ENCODE data around the gene LTB4R2.
A peak's percentile ranks its signal among the peaks of the same experiment; 100 is the strongest.

The LTB4R2 gene

GRCh38 chr14:24289649-24290280 lies 20.2 kb upstream of the LTB4R2 start:
- Histone ChIP-seq H3K9ac (peak overlapping the region in 2 of 11 experiments; percentile 8 to 9; a peak in 1 of 22 replicates), H3K4me1 (peaks cover 14 to 31% (median 26%) of the 10 kb centered on the region in 10 experiments), H4K20me1 (no peaks in the 10 kb centered on the region; a peak in 1 of 22 replicates), H3K9me3 (replicated peaks in 1 of 11) (no peaks in the 10 kb centered on the region), H3K4me2 (peak overlapping the region in 8 of 11 experiments; percentile 1 to 53 (median 10); a peak in 8 of 22 replicates), H3K36me3 (peaks cover 22 to 52% (median 43%) of the 10 kb centered on the region in 11 experiments; a peak in 20 of 22 replicates), H3K27ac (no peak overlapping the region), H3K4me3 (no peak overlapping the region), H3K27me3 (no peaks in the 10 kb centered on the region)
- no peak for TF ChIP-seq Cebpa-rat (IDR thresholded peaks at IDR 0.05)

DNA sequence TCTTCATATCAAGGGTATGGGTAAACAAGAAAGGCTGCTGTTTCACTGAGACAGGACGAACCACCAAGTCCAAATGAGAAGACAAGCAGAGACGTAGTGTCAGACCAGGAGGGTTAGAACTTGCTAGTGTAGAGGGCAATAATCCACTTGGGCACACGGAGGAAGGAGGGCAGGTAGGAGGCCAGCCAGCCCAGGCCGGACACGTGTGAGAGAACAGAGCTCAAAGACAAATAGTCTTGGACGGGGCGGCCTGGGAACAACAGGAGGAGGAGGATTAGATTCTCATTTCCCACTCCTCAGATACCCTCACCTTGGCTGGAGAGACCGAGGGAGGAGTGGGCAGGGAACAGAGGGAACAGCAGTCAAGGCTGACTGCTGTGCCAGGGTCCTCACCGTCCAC lies 19.2 kb upstream of the LTB4R2 start:
- Histone ChIP-seq H3K4me3 (no peak overlapping the region), H3K27me3 (no peaks in the 10 kb centered on the region)
- no peak for TF ChIP-seq Cebpa-rat (IDR thresholded peaks at IDR 0.05)

DNA sequence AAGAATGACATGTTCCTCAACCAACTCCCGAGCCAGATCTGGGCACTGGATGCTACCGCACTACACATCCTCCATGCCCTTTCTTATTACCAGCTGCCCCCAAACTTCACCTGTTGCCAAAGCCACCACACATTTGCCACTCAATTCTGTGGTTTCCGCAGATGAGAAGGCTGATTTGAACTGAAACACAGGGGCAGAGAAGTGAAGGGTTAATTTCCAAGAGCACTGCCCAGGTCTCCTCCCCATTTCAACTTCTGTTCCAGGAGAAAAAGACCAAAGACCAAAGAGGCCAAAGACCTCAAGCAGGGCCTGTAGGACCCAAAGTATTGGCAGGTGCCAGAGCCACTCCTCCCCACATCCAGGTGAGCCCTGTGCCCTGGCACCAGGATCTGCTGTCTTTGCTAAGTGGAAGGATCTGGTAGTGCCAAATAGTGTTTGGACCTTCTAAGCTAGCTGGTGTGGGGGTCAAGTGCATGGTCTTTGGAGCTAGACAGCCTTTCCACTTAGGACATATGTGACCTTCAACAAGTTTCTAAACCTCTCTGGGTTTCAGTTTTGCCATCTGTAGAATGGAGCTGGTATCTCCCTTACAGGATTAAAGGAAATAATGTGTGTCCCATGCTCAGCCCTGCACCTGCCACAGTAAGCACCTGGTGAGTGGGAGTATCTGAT lies 18.4 kb upstream of the LTB4R2 start:
- H3K9me3 ChIP-seq (replicated peaks in 1 of 11), result no peaks in the 10 kb centered on the region
- H3K9ac ChIP-seq, result peak overlapping the region in 1 of 11 experiments; percentile 3; a peak in 2 of 22 replicates
- no peak overlapping the region for H3K4me2 ChIP-seq
- no peak overlapping the region for H3K4me3 ChIP-seq
- H3K36me3 ChIP-seq, result peaks cover 29 to 69% (median 56%) of the 10 kb centered on the region in 11 experiments; a peak in 21 of 22 replicates
- H3K27me3 ChIP-seq, result no peaks in the 10 kb centered on the region
- H3K27ac ChIP-seq, result no peak overlapping the region
- no peak for TF ChIP-seq Cebpa-rat (IDR thresholded peaks at IDR 0.05)
- H3K4me1 ChIP-seq, result peaks cover 25 to 43% (median 35%) of the 10 kb centered on the region in 10 experiments
- no peaks in the 10 kb centered on the region for H4K20me1 ChIP-seq

More for the DNA sequence above, 19.2 kb upstream of the LTB4R2 start:
- H4K20me1 ChIP-seq, result no peaks in the 10 kb centered on the region; a peak in 1 of 22 replicates
- H3K4me2 ChIP-seq, result 0 out of 22 replicates have a peak overlapping the region, but pooled peaks of 1 of the 11 experiments have one; percentile 41
- H3K36me3 ChIP-seq, result peaks cover 28 to 62% (median 50%) of the 10 kb centered on the region in 11 experiments; a peak in 21 of 22 replicates
- peaks cover 16 to 34% (median 27%) of the 10 kb centered on the region in 10 experiments for H3K4me1 ChIP-seq
- H3K9me3 ChIP-seq (replicated peaks in 1 of 11), result no peaks in the 10 kb centered on the region
- H3K27ac ChIP-seq, result no peak overlapping the region
- peak overlapping the region in 2 of 11 experiments; percentile 3 to 14; a peak in 1 of 22 replicates for H3K9ac ChIP-seq

GRCh38 chr14:24292118-24292807 lies 17.7 kb upstream of the LTB4R2 start:
- no peaks in the 10 kb centered on the region for H4K20me1 ChIP-seq
- H3K4me3 ChIP-seq, result no peak overlapping the region
- TF ChIP-seq Cebpa-rat (IDR thresholded peaks at IDR 0.05), result no peak
- H3K4me1 ChIP-seq, result peaks cover 30 to 50% (median 40%) of the 10 kb centered on the region in 10 experiments
- H3K27me3 ChIP-seq, result no peaks in the 10 kb centered on the region
- peak overlapping the region in 1 of 11 experiments; percentile 3; a peak in 1 of 22 replicates for H3K9ac ChIP-seq
- H3K4me2 ChIP-seq, result no peak overlapping the region
- no peak overlapping the region for H3K27ac ChIP-seq
- H3K9me3 ChIP-seq (replicated peaks in 1 of 11), result no peaks in the 10 kb centered on the region
- H3K36me3 ChIP-seq, result peaks cover 29 to 69% (median 56%) of the 10 kb centered on the region in 11 experiments; a peak in 21 of 22 replicates

GRCh38 chr14:24293525-24293924 lies 16.4 kb upstream of the LTB4R2 start:
- Histone ChIP-seq H3K4me3 (no peak overlapping the region), H3K9me3 (replicated peaks in 1 of 11) (no peaks in the 10 kb centered on the region), H3K4me2 (no peak overlapping the region), H4K20me1 (no peaks in the 10 kb centered on the region), H3K36me3 (peaks cover 29 to 69% (median 56%) of the 10 kb centered on the region in 11 experiments; a peak in 21 of 22 replicates), H3K27ac (no peak overlapping the region), H3K4me1 (peaks cover 31 to 51% (median 40%) of the 10 kb centered on the region in 10 experiments), H3K9ac (no peak overlapping the region; a peak in 2 of 22 replicates), H3K27me3 (no peaks in the 10 kb centered on the region)
- TF ChIP-seq Cebpa-rat (IDR thresholded peaks at IDR 0.05), result no peak

GRCh38 chr14:24296341-24297157 lies 13.4 kb upstream of the LTB4R2 start:
- peak overlapping the region in 3 of 10 experiments; percentile 4 to 41 (median 21); a peak in 3 of 20 replicates for H3K4me3 ChIP-seq
- peak overlapping the region; percentile 5 to 65 (median 44); a peak in 17 of 22 replicates for H3K9ac ChIP-seq
- H3K4me2 ChIP-seq, result peak overlapping the region; percentile 68 to 100 (median 97)
- H3K4me1 ChIP-seq, result peaks cover 46 to 52% (median 51%) of the 10 kb centered on the region in 10 experiments
- TF ChIP-seq Cebpa-rat (IDR thresholded peaks at IDR 0.05), result no peak
- H4K20me1 ChIP-seq, result peaks cover 0 to 14% (median 0%) of the 10 kb centered on the region in 11 experiments; a peak in 4 of 22 replicates
- H3K27ac ChIP-seq, result peak overlapping the region in 10 of 11 experiments; percentile 36 to 73 (median 64); a peak in 18 of 22 replicates
- H3K36me3 ChIP-seq, result peaks cover 25 to 55% (median 39%) of the 10 kb centered on the region in 11 experiments
- no peaks in the 10 kb centered on the region for H3K9me3 ChIP-seq (replicated peaks in 1 of 11)
- no peaks in the 10 kb centered on the region for H3K27me3 ChIP-seq

DNA sequence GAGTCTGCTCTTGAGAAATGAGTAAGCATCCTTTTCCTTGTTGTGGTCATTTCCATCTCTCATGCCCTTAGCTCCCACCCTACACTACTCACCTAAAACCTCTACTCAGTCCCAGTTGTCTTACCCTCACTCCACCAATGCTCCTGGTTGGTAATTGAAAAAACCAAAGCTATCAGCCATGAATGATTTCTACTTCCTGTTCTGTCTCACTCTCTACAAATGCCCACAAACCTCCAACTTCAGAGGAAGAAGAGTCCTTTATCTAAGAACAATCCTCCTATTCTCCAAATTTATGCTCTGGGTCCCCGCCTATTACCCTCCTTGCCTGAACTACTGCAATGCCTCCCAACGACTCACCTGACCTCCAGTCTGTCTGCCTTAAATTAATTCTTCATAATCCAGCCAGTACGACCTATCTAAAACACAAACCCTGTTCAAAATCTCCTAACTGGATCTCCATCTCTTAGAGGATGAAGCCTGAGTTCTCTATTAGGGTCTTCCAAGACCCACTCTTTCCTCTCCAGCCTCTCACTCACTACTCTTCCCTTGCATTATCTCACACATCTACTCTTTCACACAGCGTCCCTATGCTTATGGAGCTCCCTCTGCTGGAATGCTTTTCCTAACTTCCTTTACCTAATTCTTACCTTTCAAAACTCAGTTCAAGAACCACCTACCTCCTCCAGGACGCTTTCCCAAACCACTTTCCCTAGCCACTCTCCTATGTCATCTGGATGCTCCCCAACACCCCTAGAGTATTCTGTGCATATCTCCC lies 12.6 kb upstream of the LTB4R2 start:
- H3K9me3 ChIP-seq (replicated peaks in 1 of 11), result no peaks in the 10 kb centered on the region
- H3K36me3 ChIP-seq, result peaks cover 25 to 55% (median 39%) of the 10 kb centered on the region in 11 experiments
- H3K4me3 ChIP-seq, result peak overlapping the region in 3 of 10 experiments; percentile 4 to 41 (median 21); a peak in 4 of 20 replicates
- peak overlapping the region; percentile 5 to 65 (median 44); a peak in 18 of 22 replicates for H3K9ac ChIP-seq
- no peaks in the 10 kb centered on the region for H3K27me3 ChIP-seq
- H4K20me1 ChIP-seq, result peaks cover 0 to 21% (median 5%) of the 10 kb centered on the region in 11 experiments; a peak in 5 of 22 replicates
- H3K4me2 ChIP-seq, result peak overlapping the region; percentile 68 to 100 (median 97)
- H3K27ac ChIP-seq, result peak overlapping the region in 10 of 11 experiments; percentile 9 to 70 (median 63); a peak in 19 of 22 replicates
- H3K4me1 ChIP-seq, result peaks cover 53 to 59% (median 54%) of the 10 kb centered on the region in 10 experiments
- TF ChIP-seq Cebpa-rat (IDR thresholded peaks at IDR 0.05), result no peak

All from BLaER1 treated with 17β-estradiol and CSF1 and Interleukin-3, amounts not matched to agents 10 nM and 100 nM (cell line).